MCF 10A (cell line): ENCODE data around the gene TXNDC2. TPM values are rescaled to one million over a fixed set of nuclear protein-coding genes. Genes with fewer than 3 reads are reported as not detected.

Source experiments
- BruUV-seq: library from RNA; stranded (reverse); fragments of 400-500 nt; replicated peaks from 2 replicates; lab custom pipeline; 2021; lab: Mats Ljungman, UMichigan
- CTCF ChIA-PET: fragments of 300-600 bp; sonication (Branson Sonifier 250); formaldehyde crosslinking; extraction: SDS; loops from one replicate; lab custom pipeline; 2021; ENCODE audit warnings: antibody characterized with exemption, inconsistent platforms; lab: Yijun Ruan, JAX
- POLR2A ChIA-PET: fragments of 300-600, 350-650 bp; sonication (Branson Sonifier 250); formaldehyde crosslinking; extraction: SDS; loops from one replicate; lab custom pipeline; 2020; ENCODE audit warnings: antibody characterized with exemption, inconsistent platforms; lab: Yijun Ruan, JAX
- DNase-seq: peaks from one replicate; pipeline ENCODE4 v3.0.0-alpha.2; 2018; ENCODE audit not compliant: unreplicated experiment
- H3K27ac Mint-ChIP-seq: one replicate; pipeline ENCODE4 v1.8.0; 2022; ENCODE audit warnings: mild to moderate bottlenecking, low read depth, mixed read lengths; ENCODE audit not compliant: unreplicated experiment
- H3K27me3 Mint-ChIP-seq: one replicate; pipeline ENCODE4 v1.8.0; 2022; ENCODE audit warnings: mixed read lengths; ENCODE audit not compliant: insufficient read depth, unreplicated experiment
- H3K36me3 Mint-ChIP-seq: one replicate; pipeline ENCODE4 v1.8.0; 2022; ENCODE audit warnings: mild to moderate bottlenecking, moderate library complexity, mixed read lengths; ENCODE audit not compliant: insufficient read depth, unreplicated experiment
- H3K4me1 Mint-ChIP-seq: one replicate; pipeline ENCODE4 v1.8.0; 2022; ENCODE audit warnings: mixed read lengths; ENCODE audit not compliant: insufficient read depth, unreplicated experiment
- H3K4me3 Mint-ChIP-seq: one replicate; pipeline ENCODE4 v1.8.0; 2022; ENCODE audit warnings: mild to moderate bottlenecking, moderate library complexity, mixed read lengths; ENCODE audit not compliant: unreplicated experiment
- H3K9me3 Mint-ChIP-seq: one replicate; pipeline ENCODE4 v1.8.0; 2022; ENCODE audit warnings: mixed read lengths; ENCODE audit not compliant: unreplicated experiment
- intact Hi-C: fragments of 100-400 bp; cut with micrococcal nuclease; formaldehyde crosslinking; loops from 2 replicates; pipeline ENCODE4 v1.14.1; 2022
- total RNA-seq: library from RNA; stranded (reverse); gene quantifications from 2 replicates; pipeline ENCODE4 v1.2.3, GENCODE V29; 2022
- TF ChIP-seq, protein P1 (sequence below): fragments of 200-600 bp; IDR thresholded peaks from one replicate; pipeline ENCODE4 v1.8.0; 2022; ENCODE audit warnings: antibody characterized with exemption, mild to moderate bottlenecking; ENCODE audit not compliant: unreplicated experiment

The TXNDC2 gene
- total RNA-seq, 1 experiment from 2014 or later = not detected

DNA sequence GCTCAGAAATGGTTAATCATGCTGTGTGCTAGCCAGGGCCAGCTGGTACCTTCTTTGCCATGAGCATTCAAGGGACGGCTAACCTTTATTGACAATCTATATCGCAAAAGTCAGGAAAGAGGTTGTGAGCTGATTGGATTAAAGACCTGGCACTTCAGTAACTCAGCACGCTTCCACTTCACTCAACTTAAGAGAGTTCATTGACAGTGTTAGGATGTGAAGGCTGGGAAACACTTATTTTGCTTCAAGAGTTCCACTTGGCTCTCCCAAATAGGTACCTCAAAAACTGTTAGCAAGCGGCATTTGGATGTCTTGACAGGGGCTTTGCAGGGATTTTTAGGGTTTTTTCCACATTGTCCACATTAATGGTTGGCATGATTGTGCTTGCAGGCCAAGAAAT is 25.1 kb upstream of the TXNDC2 start:
- intact Hi-C loops = no loop called here
- no peak overlapping the region for H3K4me3 Mint-ChIP-seq
- peaks cover 2% of the 10 kb centered on the region for H3K36me3 Mint-ChIP-seq
- peaks cover 3% of the 10 kb centered on the region for H3K9me3 Mint-ChIP-seq
- CTCF ChIA-PET = interaction anchor here (0.6 kb wide), 2 partner anchors 95 to 220 kb away, joined by 3 to 5 read pairs; no protein-coding TSS in a partner anchor
- H3K27ac Mint-ChIP-seq = no peak overlapping the region
- TF ChIP-seq, protein P1, sequence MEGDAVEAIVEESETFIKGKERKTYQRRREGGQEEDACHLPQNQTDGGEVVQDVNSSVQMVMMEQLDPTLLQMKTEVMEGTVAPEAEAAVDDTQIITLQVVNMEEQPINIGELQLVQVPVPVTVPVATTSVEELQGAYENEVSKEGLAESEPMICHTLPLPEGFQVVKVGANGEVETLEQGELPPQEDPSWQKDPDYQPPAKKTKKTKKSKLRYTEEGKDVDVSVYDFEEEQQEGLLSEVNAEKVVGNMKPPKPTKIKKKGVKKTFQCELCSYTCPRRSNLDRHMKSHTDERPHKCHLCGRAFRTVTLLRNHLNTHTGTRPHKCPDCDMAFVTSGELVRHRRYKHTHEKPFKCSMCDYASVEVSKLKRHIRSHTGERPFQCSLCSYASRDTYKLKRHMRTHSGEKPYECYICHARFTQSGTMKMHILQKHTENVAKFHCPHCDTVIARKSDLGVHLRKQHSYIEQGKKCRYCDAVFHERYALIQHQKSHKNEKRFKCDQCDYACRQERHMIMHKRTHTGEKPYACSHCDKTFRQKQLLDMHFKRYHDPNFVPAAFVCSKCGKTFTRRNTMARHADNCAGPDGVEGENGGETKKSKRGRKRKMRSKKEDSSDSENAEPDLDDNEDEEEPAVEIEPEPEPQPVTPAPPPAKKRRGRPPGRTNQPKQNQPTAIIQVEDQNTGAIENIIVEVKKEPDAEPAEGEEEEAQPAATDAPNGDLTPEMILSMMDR = no peak
- DNase-seq = no peak
- peaks cover 5% of the 10 kb centered on the region for H3K4me1 Mint-ChIP-seq
- POLR2A ChIA-PET = interaction anchor here (0.8 to 1.7 kb wide), 3 partner anchors 9 to 54 kb away, joined by 5 to 8 read pairs (median 6); no protein-coding TSS in a partner anchor
- BruUV-seq = no TSS peak
- H3K27me3 Mint-ChIP-seq = no peaks in the 10 kb centered on the region

DNA sequence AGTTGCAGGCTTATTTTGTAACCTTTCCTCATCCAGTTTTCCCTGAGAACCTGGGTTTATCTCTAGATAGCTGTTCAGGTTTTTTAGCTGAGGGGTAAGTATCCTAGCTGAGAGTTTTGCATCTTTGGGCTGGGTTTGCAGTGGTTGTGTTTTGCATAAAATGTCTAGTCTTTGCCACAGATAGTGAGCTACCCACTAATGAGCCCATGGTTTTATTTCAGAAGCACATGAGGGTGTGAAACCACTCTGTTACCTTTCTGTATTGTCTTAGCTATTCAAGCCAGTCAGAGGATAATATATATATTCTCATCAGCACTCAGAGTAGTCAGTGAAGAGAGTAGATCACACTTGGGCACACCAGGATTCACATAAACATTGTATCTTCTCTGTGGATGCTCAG is 24.6 kb upstream of the TXNDC2 start:
- Mint-ChIP-seq H3K27me3 (no peaks in the 10 kb centered on the region), H3K4me1 (peaks cover under 1% of the 10 kb centered on the region), H3K9me3 (peaks cover 8% of the 10 kb centered on the region), H3K36me3 (peaks cover 7% of the 10 kb centered on the region), H3K27ac (no peak overlapping the region), H3K4me3 (no peak overlapping the region)
- intact Hi-C loops = no loop called here
- POLR2A ChIA-PET = interaction anchor here (0.8 to 1.7 kb wide), 3 partner anchors 9 to 54 kb away, joined by 5 to 8 read pairs (median 6); no protein-coding TSS in a partner anchor
- TF ChIP-seq, protein P1 = no peak
- no TSS peak for BruUV-seq
- CTCF ChIA-PET = interaction anchor here (0.6 kb wide), 1 partner anchor 221 kb away, joined by 5 read pairs; no protein-coding TSS in a partner anchor
- DNase-seq = no peak

DNA sequence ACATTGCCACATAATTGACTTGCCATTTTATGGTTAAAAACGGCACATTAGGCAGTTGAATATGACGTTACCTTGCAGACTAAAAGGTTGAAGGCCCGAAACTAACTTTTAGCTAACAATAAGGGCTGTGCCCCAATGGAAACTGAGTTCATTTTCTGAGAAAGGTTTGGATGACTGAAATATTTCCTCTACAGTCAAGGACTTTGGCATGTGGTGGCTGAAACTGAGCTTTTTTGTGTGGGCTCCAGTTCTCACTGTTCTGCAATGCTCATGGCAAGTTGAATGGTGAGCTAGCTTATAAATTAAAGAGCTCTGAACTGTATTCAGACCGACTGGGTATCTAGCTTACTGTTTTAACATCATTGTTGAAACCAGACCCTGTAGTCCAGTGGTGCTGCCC is 23.8 kb upstream of the TXNDC2 start:
- no peak overlapping the region for H3K27ac Mint-ChIP-seq
- BruUV-seq = no TSS peak
- H3K27me3 Mint-ChIP-seq = no peaks in the 10 kb centered on the region
- no peak overlapping the region for H3K4me3 Mint-ChIP-seq
- intact Hi-C loops = no loop called here
- no peak for DNase-seq
- peaks cover 12% of the 10 kb centered on the region for H3K9me3 Mint-ChIP-seq
- ChIA-PET CTCF (interaction anchor here (0.6 to 1.0 kb wide), 2 partner anchors 11 to 287 kb away, joined by 3 to 4 read pairs; no protein-coding TSS in a partner anchor), POLR2A (interaction anchor here (1.0 to 1.7 kb wide), 3 partner anchors 8 to 15 kb away, joined by 3 to 8 read pairs (median 6); no protein-coding TSS in a partner anchor)
- peaks cover 8% of the 10 kb centered on the region for H3K36me3 Mint-ChIP-seq
- TF ChIP-seq, protein P1 = no peak
- no peaks in the 10 kb centered on the region for H3K4me1 Mint-ChIP-seq

DNA sequence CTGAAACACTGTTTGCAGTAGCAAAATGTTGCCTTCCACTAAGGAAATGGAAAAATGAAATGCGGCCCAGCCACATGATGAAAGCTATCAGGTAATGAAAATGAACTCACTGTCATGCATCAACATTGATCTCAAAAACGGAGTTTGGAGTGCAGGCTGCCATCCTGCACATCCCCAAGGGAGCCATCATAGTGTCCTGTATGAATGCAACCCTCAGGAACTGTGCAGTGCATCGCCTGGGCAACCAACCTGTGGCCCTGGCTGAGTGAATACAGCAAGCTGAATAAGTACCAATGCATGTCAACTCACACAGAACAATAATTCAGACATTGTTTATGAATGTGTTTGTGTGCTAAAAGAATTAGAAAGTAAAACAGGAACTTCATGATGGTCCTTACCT is 23.1 kb upstream of the TXNDC2 start:
- intact Hi-C loops = no loop called here
- Mint-ChIP-seq H3K9me3 (peaks cover 12% of the 10 kb centered on the region), H3K4me1 (no peaks in the 10 kb centered on the region), H3K4me3 (no peak overlapping the region), H3K27me3 (no peaks in the 10 kb centered on the region), H3K27ac (no peak overlapping the region), H3K36me3 (peaks cover 8% of the 10 kb centered on the region)
- ChIA-PET CTCF (interaction anchor here (1.0 kb wide), 1 partner anchor 287 kb away, joined by 3 read pairs; no protein-coding TSS in a partner anchor), POLR2A (no interaction called here)
- no peak for DNase-seq
- TF ChIP-seq, protein P1 = no peak
- no TSS peak for BruUV-seq
